Spleen (tissue), 11 donors: Measurements from ENCODE around the gene ZNF782. TPM values are rescaled to one million over a fixed set of nuclear protein-coding genes. Genes with fewer than 3 reads are reported as not detected.

Experiments used
- DNase-seq: peaks from one replicate; pipeline ENCODE4 v3.0.0-alpha.2; 2020
- H3K27ac ChIP-seq, 8 donors: fragments of 200-600 bp; sonication (generic) in 7 of 8; 1 replicate in 4 of 8; 2 replicates in 4 of 8; pipeline versions ENCODE4 v1.5.0 to v1.8.0; 2016 to 2021; ENCODE audit warnings: inconsistent platforms in 4 of 8, mild to moderate bottlenecking in 4 of 8, moderate library complexity in 1 of 8
- H3K27me3 ChIP-seq, 7 donors: fragments of 200-600 bp; sonication (generic) in 6 of 7; replicated peaks in 1 of 7; 1 replicate in 4 of 7; 2 replicates in 3 of 7; pipeline versions ENCODE4 v1.5.0 to v1.8.0; 2016 to 2021; ENCODE audit warnings: inconsistent platforms in 3 of 7, mild to moderate bottlenecking in 1 of 7
- H3K36me3 ChIP-seq, 6 donors: fragments of 200-600 bp; sonication (generic) in 5 of 6; 1 replicate in 4 of 6; 2 replicates in 2 of 6; pipeline versions ENCODE4 v1.5.0 to v1.8.0; 2016 to 2021; ENCODE audit warnings: inconsistent platforms in 2 of 6
- H3K4me1 ChIP-seq, 6 donors: fragments of 200-600 bp; sonication (generic) in 5 of 6; 1 replicate in 3 of 6; 2 replicates in 3 of 6; pipeline versions ENCODE4 v1.5.0 to v1.8.0; 2016 to 2021; ENCODE audit warnings: inconsistent platforms in 3 of 6
- H3K4me3 ChIP-seq, 8 donors: fragments of 200-600 bp; sonication (generic) in 7 of 8; 1 replicate in 4 of 8; 2 replicates in 4 of 8; pipeline versions ENCODE4 v1.5.0 to v1.8.0; 2016 to 2021; ENCODE audit warnings: inconsistent platforms in 4 of 8, mild to moderate bottlenecking in 4 of 8, moderate library complexity in 2 of 8
- H3K9me3 ChIP-seq, 8 donors: fragments of 200-600 bp; sonication (generic) in 7 of 8; 1 replicate in 4 of 8; 2 replicates in 4 of 8; pipeline versions ENCODE4 v1.5.0 to v1.8.0; 2016 to 2021; ENCODE audit warnings: inconsistent platforms in 4 of 8
- POLR2A ChIP-seq, 3 donors: fragments of 450-650 bp; IDR thresholded peaks; one replicate each; pipeline ENCODE4 v1.5.1; 2017; ENCODE audit warnings: antibody characterized with exemption in 3 of 3, mild to moderate bottlenecking in 1 of 3
- POLR2AphosphoS5 ChIP-seq, 3 donors: sonication (generic); formaldehyde crosslinking; IDR thresholded peaks; one replicate each; pipeline ENCODE4 v1.5.1; 2017; ENCODE audit warnings: antibody characterized with exemption in 3 of 3
- WGBS, 5 donors: extraction: QIAGEN DNeasy Blood & Tissue Kit in 3 of 5; methylation state at CpG; one replicate each; pipeline versions ENCODE4 v1.1.5 to v1.1.7; 2013 to 2018; 5-methylcytosine and 5-hydroxymethylcytosine counted together
- intact Hi-C: fragments of 100-400 bp; cut with DNase I; formaldehyde crosslinking; loops from one replicate; pipeline ENCODE4 v1.15.0; 2023; ENCODE audit warnings: low total_unique reads
- polyA plus RNA-seq, 3 donors: library from polyadenylated mRNA; stranded (reverse); fragments of 200-250 nt; gene quantifications; one replicate each; pipeline ENCODE4 v1.2.1, GENCODE V29; 2013
- total RNA-seq, 7 donors: library from RNA; depleted of rRNA in 3 of 7; stranded (reverse); fragments of >200 nt in 3 of 7; fragmentation: NEBNext Ultra II Directional in 4 of 7; extraction: Animal tissue kit (Norgen Biotek cat#: 25700) in 4 of 7; gene quantifications; one replicate each; pipeline versions ENCODE4 v1.1.0 to v1.2.1, GENCODE V29; 2016 to 2021
- TF ChIP-seq, protein P1 (sequence below), 11 experiments: fragments of 200-600 bp in 7 of 11; fragments of 450-650 bp in 4 of 11; sonication (generic) in 4 of 11; IDR thresholded peaks in 8 of 11; conservative IDR thresholded peaks in 3 of 11; 1 replicate in 7 of 11; 2 replicates in 4 of 11; pipeline versions ENCODE4 v1.4.0 to v1.8.0; 2016 to 2021; ENCODE audit warnings: antibody characterized with exemption in 11 of 11, inconsistent platforms in 4 of 11, mild to moderate bottlenecking in 1 of 11
- donor health status: healthy with polysubstance abuse.
- donor health status: DM: no; HTN: no; CAD: no; lungs with moderate emphysema.
- donor health status: DM: no; HTN: no; CAD: no.
- donor health status: Bipolar disorder and iron deficiency.
- donor health status: healthy.
- donor health status: DM: no; HTN: no; CAD: no.
- donor health status: DM: yes; HTN: yes; CAD: no.

Gene ZNF782
- total and polyA plus RNA-seq, 10 donors, result 1.7 to 18.0 (median 6.9) TPM

- TF ChIP-seq POLR2AphosphoS5 (IDR thresholded peaks at IDR 0.05), result peak; percentile 38 to 65 (median 50)
- TF ChIP-seq, protein P1, sequence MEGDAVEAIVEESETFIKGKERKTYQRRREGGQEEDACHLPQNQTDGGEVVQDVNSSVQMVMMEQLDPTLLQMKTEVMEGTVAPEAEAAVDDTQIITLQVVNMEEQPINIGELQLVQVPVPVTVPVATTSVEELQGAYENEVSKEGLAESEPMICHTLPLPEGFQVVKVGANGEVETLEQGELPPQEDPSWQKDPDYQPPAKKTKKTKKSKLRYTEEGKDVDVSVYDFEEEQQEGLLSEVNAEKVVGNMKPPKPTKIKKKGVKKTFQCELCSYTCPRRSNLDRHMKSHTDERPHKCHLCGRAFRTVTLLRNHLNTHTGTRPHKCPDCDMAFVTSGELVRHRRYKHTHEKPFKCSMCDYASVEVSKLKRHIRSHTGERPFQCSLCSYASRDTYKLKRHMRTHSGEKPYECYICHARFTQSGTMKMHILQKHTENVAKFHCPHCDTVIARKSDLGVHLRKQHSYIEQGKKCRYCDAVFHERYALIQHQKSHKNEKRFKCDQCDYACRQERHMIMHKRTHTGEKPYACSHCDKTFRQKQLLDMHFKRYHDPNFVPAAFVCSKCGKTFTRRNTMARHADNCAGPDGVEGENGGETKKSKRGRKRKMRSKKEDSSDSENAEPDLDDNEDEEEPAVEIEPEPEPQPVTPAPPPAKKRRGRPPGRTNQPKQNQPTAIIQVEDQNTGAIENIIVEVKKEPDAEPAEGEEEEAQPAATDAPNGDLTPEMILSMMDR (IDR thresholded peaks at IDR 0.05 in 8 of 11, conservative IDR thresholded peaks at IDR 0.05 in 3 of 11), result no peak
- 1 to 2% (median 1%) methylated on average over 40 to 43 of the region's 43 CpGs for WGBS, 5 donors
- peaks cover 9 to 33% (median 17%) of the 10 kb centered on the region in 6 donors for H3K4me1 ChIP-seq
- peaks cover 6 to 55% (median 37%) of the 10 kb centered on the region in 7 donors for H3K27me3 ChIP-seq
- no peaks in the 10 kb centered on the region for H3K36me3 ChIP-seq
- H3K4me3 ChIP-seq, result peak overlapping the region; percentile 27 to 66 (median 38)
- DNase-seq, result peak; percentile 79
- peak overlapping the region in 4 of 8 donors; percentile 42 to 74 (median 54) for H3K27ac ChIP-seq
- H3K9me3 ChIP-seq, result peaks cover 0 to 6% (median 0%) of the 10 kb centered on the region in 8 donors
- intact Hi-C loops, result no loop called here
Observed at GRCh38 chr9:96875461-96876142, 21.3 kb upstream of the ZNF782 start.

- no peak for TF ChIP-seq POLR2A (IDR thresholded peaks at IDR 0.05)
- TF ChIP-seq POLR2AphosphoS5 (IDR thresholded peaks at IDR 0.05), result peak in 1 of 3 donors; percentile 18
- peaks cover 9 to 33% (median 17%) of the 10 kb centered on the region in 6 donors for H3K4me1 ChIP-seq
- peak overlapping the region; percentile 27 to 66 (median 38) for H3K4me3 ChIP-seq
- peak overlapping the region in 4 of 8 donors; percentile 42 to 74 (median 54) for H3K27ac ChIP-seq
- H3K9me3 ChIP-seq, result peaks cover 0 to 6% (median 0%) of the 10 kb centered on the region in 8 donors
- H3K27me3 ChIP-seq, result peaks cover 6 to 55% (median 37%) of the 10 kb centered on the region in 7 donors
- 24 to 35% (median 27%) methylated on average over 13 of the region's 13 CpGs for WGBS, 5 donors
- no peak for DNase-seq
- H3K36me3 ChIP-seq, result no peaks in the 10 kb centered on the region
- intact Hi-C loops, result no loop called here
Observed at GRCh38 chr9:96874947-96875460, 20.7 kb upstream of the ZNF782 start.

DNA sequence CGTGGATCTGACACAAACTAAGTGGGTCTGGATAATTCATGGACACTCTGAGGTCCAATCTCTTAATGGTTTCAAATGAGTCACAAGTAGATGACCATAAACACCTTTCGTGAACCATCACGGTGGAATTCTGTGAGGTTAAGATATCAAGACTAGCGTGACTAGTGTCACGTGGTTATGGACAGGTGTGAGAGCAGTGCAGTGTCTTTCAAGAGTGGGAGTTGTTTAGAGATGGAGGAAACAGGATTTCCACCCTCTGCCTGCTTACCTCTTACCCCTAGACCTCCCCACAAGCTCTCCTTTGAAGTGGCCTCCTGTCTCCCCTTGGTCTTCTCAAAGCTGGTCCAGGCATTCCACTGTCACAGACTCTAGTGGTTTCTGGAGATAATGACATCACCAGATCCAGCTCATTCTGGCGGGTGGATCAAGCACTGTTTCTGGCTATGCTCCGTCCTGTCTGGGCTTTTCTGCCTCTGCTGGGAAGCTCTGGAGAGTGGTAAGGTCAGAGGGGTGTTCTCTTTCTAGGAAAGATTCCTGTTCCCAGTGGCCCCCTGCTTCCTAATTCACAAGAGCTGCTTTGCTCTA lies 20.0 kb upstream of the ZNF782 start:
- Histone ChIP-seq H3K4me3 (no peak overlapping the region), H3K4me1 (peaks cover 9 to 33% (median 17%) of the 10 kb centered on the region in 6 donors), H3K36me3 (no peaks in the 10 kb centered on the region), H3K27ac (peak overlapping the region in 1 of 8 donors; percentile 74), H3K27me3 (peaks cover 6 to 53% (median 37%) of the 10 kb centered on the region in 7 donors), H3K9me3 (peaks cover 0 to 6% (median 0%) of the 10 kb centered on the region in 8 donors)
- intact Hi-C loops, result no loop called here
- no peak for DNase-seq
- WGBS, 5 donors, result 74 to 85% (median 79%) methylated on average over 7 of the region's 7 CpGs
- no peak for TF ChIP-seq POLR2A (IDR thresholded peaks at IDR 0.05)
- TF ChIP-seq, protein P1 (IDR thresholded peaks at IDR 0.05 in 8 of 11, conservative IDR thresholded peaks at IDR 0.05 in 3 of 11), result no peak

GRCh38 chr9:96871176-96871575 lies 16.9 kb upstream of the ZNF782 start:
- intact Hi-C loops, result no loop called here
- 86 to 100% (median 97%) methylated on average over 1 of the region's 1 CpG for WGBS, 5 donors
- Histone ChIP-seq H3K27ac (no peak overlapping the region), H3K4me3 (no peak overlapping the region), H3K9me3 (peaks cover 0 to 4% (median 0%) of the 10 kb centered on the region in 8 donors), H3K36me3 (no peaks in the 10 kb centered on the region), H3K27me3 (peaks cover 0 to 26% (median 19%) of the 10 kb centered on the region in 7 donors), H3K4me1 (peaks cover 9 to 18% (median 14%) of the 10 kb centered on the region in 6 donors)
- DNase-seq, result no peak
- TF ChIP-seq, protein P1 (IDR thresholded peaks at IDR 0.05 in 8 of 11, conservative IDR thresholded peaks at IDR 0.05 in 3 of 11), result no peak
